Neutrophil (primary cell): ENCODE data around the gene FGF7.

ENCODE experiments used
- H3K27ac ChIP-seq: fragments of 200-600 bp; sonication (generic); 2 replicates; pipeline ENCODE4 v1.5.1; 2016; ENCODE audit warnings: mild to moderate bottlenecking, moderate library complexity
- H3K27me3 ChIP-seq: fragments of 200-600 bp; sonication (generic); 2 replicates; pipeline ENCODE4 v1.6.0; 2016; ENCODE audit warnings: mild to moderate bottlenecking
- H3K36me3 ChIP-seq: fragments of 200-600 bp; sonication (generic); 2 replicates; pipeline ENCODE4 v1.5.1; 2017
- H3K4me1 ChIP-seq, 2 experiments: fragments of 200-600 bp in 1 of 2; sonication (generic) in 1 of 2; 1 replicate in 1 of 2; 2 replicates in 1 of 2; pipeline versions ENCODE4 v1.5.1 to v1.6.1; 2013 to 2016; ENCODE audit warnings: low read depth in 1 of 2, low read length in 1 of 2, mild to moderate bottlenecking in 1 of 2, moderate library complexity in 1 of 2; ENCODE audit not compliant: control insufficient read depth in 1 of 2, insufficient read depth in 1 of 2
- H3K4me3 ChIP-seq, 2 experiments: fragments of 200-600 bp in 1 of 2; sonication (generic) in 1 of 2; 1 replicate in 1 of 2; 2 replicates in 1 of 2; pipeline ENCODE4 v1.5.1; 2013 to 2016; ENCODE audit warnings: low read depth in 1 of 2, low read length in 1 of 2, mild to moderate bottlenecking in 1 of 2, moderate library complexity in 1 of 2
- H3K9me3 ChIP-seq: fragments of 200-600 bp; sonication (generic); 2 replicates; pipeline ENCODE4 v1.5.1; 2016
- TF ChIP-seq, protein P1 (sequence below): fragments of 200-600 bp; sonication (generic); IDR thresholded peaks from 2 replicates; pipeline ENCODE4 v1.5.1; 2016; ENCODE audit warnings: antibody characterized with exemption

The FGF7 gene

DNA sequence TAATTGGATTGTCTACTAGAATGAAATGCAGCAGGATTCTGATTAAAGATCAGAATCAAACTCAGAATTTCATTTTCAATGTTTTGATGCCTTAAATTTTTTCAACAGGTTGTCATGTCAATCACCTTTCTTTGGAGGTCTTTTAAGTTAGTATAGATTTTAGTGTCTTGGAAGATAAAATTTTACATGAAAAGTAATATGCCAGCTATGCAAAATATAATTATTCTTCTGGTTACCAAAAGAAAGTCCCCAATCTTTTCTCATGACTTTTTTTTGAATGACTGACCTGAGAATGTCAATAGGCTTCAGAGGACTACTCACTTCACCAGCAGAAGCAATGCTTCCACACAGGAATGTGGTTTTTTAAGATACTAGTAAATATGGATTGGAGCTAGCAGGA is 4.3 kb downstream of the FGF7 start:
- H3K36me3 ChIP-seq: no peaks in the 10 kb centered on the region
- TF ChIP-seq, protein P1, sequence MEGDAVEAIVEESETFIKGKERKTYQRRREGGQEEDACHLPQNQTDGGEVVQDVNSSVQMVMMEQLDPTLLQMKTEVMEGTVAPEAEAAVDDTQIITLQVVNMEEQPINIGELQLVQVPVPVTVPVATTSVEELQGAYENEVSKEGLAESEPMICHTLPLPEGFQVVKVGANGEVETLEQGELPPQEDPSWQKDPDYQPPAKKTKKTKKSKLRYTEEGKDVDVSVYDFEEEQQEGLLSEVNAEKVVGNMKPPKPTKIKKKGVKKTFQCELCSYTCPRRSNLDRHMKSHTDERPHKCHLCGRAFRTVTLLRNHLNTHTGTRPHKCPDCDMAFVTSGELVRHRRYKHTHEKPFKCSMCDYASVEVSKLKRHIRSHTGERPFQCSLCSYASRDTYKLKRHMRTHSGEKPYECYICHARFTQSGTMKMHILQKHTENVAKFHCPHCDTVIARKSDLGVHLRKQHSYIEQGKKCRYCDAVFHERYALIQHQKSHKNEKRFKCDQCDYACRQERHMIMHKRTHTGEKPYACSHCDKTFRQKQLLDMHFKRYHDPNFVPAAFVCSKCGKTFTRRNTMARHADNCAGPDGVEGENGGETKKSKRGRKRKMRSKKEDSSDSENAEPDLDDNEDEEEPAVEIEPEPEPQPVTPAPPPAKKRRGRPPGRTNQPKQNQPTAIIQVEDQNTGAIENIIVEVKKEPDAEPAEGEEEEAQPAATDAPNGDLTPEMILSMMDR: no peak
- H3K4me3 ChIP-seq: no peak overlapping the region
- no peak overlapping the region for H3K27ac ChIP-seq
- no peaks in the 10 kb centered on the region for H3K27me3 ChIP-seq
- H3K4me1 ChIP-seq: no peaks in the 10 kb centered on the region
- H3K9me3 ChIP-seq: no peaks in the 10 kb centered on the region

DNA sequence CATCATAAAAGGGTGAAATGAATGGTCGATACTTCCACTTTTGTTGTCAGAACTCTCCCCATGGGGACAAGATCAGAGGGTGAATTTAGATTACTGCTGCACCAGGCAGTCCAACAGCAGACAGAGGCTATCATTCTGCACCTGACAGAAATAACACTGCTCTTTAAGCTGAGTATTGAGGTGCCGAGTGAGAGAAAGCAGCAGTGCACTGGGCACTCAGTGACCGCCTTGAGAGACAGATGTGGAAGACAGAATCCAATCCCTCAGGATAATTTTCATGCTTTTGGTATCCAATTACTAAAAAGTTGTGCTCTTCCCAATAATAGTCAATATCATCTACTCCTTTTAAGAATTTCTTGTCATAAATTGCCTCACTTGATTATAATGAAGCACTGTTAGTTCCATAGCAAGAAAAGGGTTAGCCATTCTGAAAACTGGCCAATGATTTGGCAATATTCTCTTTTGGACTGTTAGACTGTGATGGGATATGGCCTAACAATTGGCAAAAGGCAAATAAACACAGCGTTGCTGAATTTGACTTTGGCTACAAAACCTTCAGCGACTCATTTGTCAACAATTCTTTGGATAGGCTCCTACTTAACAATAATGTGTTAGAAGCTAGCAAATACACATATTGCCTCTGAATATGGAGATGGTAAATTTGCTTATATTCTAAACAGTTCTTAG is 5.5 kb downstream of the FGF7 start:
- H3K4me1 ChIP-seq: no peaks in the 10 kb centered on the region
- H3K27me3 ChIP-seq: no peaks in the 10 kb centered on the region
- no peaks in the 10 kb centered on the region for H3K9me3 ChIP-seq
- no peak overlapping the region for H3K27ac ChIP-seq
- H3K4me3 ChIP-seq: no peak overlapping the region
- TF ChIP-seq, protein P1: no peak
- no peaks in the 10 kb centered on the region for H3K36me3 ChIP-seq

DNA sequence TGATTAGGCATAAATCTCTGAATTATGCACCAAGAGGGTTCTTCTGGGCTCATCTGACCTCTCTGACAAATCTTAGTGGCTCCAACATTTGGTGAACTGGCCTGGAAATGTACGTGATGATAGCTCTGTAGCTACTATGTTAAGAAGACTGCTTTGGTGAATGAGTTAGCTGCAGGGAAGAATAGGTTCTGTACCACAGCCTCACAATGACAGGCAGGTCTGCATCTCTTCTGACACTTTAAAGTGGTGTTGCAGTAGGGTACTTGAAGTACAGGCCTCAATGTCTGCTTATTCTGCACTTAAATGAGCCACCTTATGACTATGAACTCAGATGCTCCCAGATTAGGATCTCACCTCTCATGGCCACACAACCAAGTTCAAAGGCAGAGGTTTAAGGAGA is 7.0 kb downstream of the FGF7 start:
- TF ChIP-seq, protein P1: no peak

DNA sequence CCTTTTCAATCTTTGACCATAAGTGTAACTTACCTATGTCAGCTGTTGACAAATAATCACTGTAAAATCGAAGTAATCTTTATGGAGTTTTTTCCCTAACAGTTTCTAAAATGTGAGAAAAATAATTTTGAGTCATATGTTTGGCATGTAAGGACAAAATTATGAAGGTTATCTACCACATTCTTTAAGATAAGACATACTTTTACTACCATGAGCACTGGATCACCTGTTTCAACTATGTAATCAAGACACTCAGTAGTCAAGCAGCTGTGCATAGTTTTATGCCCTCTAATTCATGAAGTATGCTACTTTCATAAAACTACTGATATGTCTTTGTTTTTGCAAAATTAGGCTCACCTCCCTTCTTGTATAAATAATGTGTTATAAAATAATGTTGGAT is 12.1 kb downstream of the FGF7 start:
- Histone ChIP-seq H3K9me3 (no peaks in the 10 kb centered on the region), H3K4me1 (peaks cover 9 to 11% of the 10 kb centered on the region in 2 experiments), H3K4me3 (no peak overlapping the region), H3K36me3 (no peaks in the 10 kb centered on the region), H3K27me3 (no peaks in the 10 kb centered on the region), H3K27ac (no peak overlapping the region)
- TF ChIP-seq, protein P1: no peak

More for the DNA sequence above, 7.0 kb downstream of the FGF7 start:
- Histone ChIP-seq H3K9me3 (no peaks in the 10 kb centered on the region), H3K4me1 (no peaks in the 10 kb centered on the region), H3K27ac (no peak overlapping the region), H3K36me3 (no peaks in the 10 kb centered on the region), H3K27me3 (no peaks in the 10 kb centered on the region), H3K4me3 (no peak overlapping the region)

DNA sequence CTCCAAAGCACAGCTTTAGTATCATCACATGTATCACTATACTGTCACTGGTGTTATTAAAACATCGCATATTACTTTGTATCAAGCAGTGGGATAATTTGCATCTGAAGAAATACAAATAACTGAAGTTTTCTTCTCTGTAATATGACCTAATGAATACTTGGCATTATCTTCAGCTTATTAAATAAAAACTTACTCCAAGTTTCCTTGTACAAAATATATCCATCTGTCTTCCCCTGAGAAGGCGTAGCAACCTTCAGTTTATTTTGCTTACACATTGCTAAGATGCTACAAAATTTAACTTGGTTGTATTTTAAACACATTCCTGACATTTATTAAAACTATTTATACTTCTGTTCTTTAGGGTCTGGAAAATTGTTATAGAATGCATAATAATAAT is 13.7 kb downstream of the FGF7 start:
- H3K36me3 ChIP-seq: no peaks in the 10 kb centered on the region
- H3K4me1 ChIP-seq: peaks cover 9 to 11% of the 10 kb centered on the region in 2 experiments
- H3K27me3 ChIP-seq: no peaks in the 10 kb centered on the region
- no peaks in the 10 kb centered on the region for H3K9me3 ChIP-seq
- no peak overlapping the region for H3K4me3 ChIP-seq
- TF ChIP-seq, protein P1: no peak
- H3K27ac ChIP-seq: no peak overlapping the region
